B cell (primary cell): Measurements from ENCODE around the gene LCE2B. TPM values are rescaled to one million over a fixed set of nuclear protein-coding genes. Genes with fewer than 3 reads are reported as not detected.
"Not testable (repeated sequence)": the region's sequence is repeated elsewhere in the genome, so short reads cannot be mapped to it uniquely, and the experiment has no call there.

ENCODE experiments used
- ATAC-seq: fragments of 200-7000 bp; cut with Tn5 transposase; one replicate; pipeline ENCODE4 v1.10.0; 2021; ENCODE audit warnings: low read depth, mild to moderate bottlenecking, moderate number of reproducible peaks, moderate library complexity
- CTCF ChIA-PET: fragments of 350-600 bp; sonication (Branson Sonifier 250); formaldehyde crosslinking; loops from one replicate; lab custom pipeline; 2021; ENCODE audit warnings: antibody characterized with exemption, inconsistent platforms; lab: Charles Lee
- POLR2A ChIA-PET: fragments of 350-600 bp; sonication (Branson Sonifier 250); formaldehyde crosslinking; loops from one replicate; lab custom pipeline; 2021; ENCODE audit warnings: antibody characterized with exemption; lab: Charles Lee
- DNase-seq: peaks from one replicate; pipeline ENCODE4 v3.0.0; 2013
- H2AFZ ChIP-seq: 2 replicates; pipeline ENCODE4 v1.6.1; 2012; ENCODE audit warnings: mild to moderate bottlenecking, low read depth, low read length; ENCODE audit not compliant: insufficient read depth, poor library complexity, severe bottlenecking
- H3K27ac ChIP-seq, 2 donors: 1 replicate in 1 of 2; 2 replicates in 1 of 2; pipeline ENCODE4 v1.5.1; 2012 to 2013; ENCODE audit warnings: low read length in 2 of 2, mild to moderate bottlenecking in 2 of 2, moderate library complexity in 1 of 2
- H3K27me3 ChIP-seq, 4 experiments: fragments of 200-600 bp in 1 of 4; sonication (generic) in 1 of 4; replicated peaks in 1 of 4; 1 replicate in 2 of 4; 2 replicates in 2 of 4; pipeline versions ENCODE4 v1.6.1 to v1.7.0; 2013 to 2016; ENCODE audit warnings: low read length in 3 of 4, mild to moderate bottlenecking in 2 of 4, mixed read lengths in 1 of 4, moderate library complexity in 1 of 4; ENCODE audit not compliant: insufficient read depth in 4 of 4, control insufficient read depth in 3 of 4; ENCODE audit errors: control extremely low read depth in 1 of 4
- H3K36me3 ChIP-seq, 2 experiments: replicated peaks in 1 of 2; 1 replicate in 1 of 2; 2 replicates in 1 of 2; pipeline versions ENCODE4 v1.6.1 to v1.7.1; 2013; ENCODE audit warnings: low read length in 1 of 2; ENCODE audit not compliant: insufficient read depth in 2 of 2, control insufficient read depth in 1 of 2; ENCODE audit errors: control extremely low read depth in 1 of 2, extremely low read depth in 1 of 2
- H3K4me1 ChIP-seq, 2 donors: fragments of 200-600 bp in 1 of 2; sonication (generic) in 1 of 2; 1 replicate in 1 of 2; 2 replicates in 1 of 2; pipeline versions ENCODE4 v1.5.1 to v1.6.1; 2013 to 2017; ENCODE audit warnings: low read length in 2 of 2; ENCODE audit not compliant: control insufficient read depth in 2 of 2, insufficient read depth in 2 of 2
- H3K4me2 ChIP-seq: replicated peaks from 2 replicates; pipeline ENCODE3; 2012; ENCODE audit warnings: mild to moderate bottlenecking, low read depth, low read length; ENCODE audit not compliant: poor library complexity, severe bottlenecking
- H3K4me3 ChIP-seq, 5 experiments: fragments of 200-600 bp in 1 of 5; sonication (generic) in 1 of 5; 1 replicate in 3 of 5; 2 replicates in 2 of 5; pipeline versions ENCODE4 v1.5.1 to v1.7.0; 2011 to 2016; ENCODE audit warnings: low read length in 4 of 5, mild to moderate bottlenecking in 4 of 5, low read depth in 2 of 5, control low read depth in 1 of 5, moderate library complexity in 1 of 5; ENCODE audit not compliant: insufficient read depth in 1 of 5; ENCODE audit errors: control extremely low read depth in 1 of 5, extremely low read depth in 1 of 5
- H3K79me2 ChIP-seq: fragments of 200-600 bp; sonication (generic); one replicate; pipeline ENCODE4 v1.6.0; 2016; ENCODE audit warnings: low read length; ENCODE audit not compliant: control insufficient read depth, insufficient read depth
- H3K9ac ChIP-seq: fragments of 200-600 bp; sonication (generic); 2 replicates; pipeline ENCODE4 v1.6.1; 2017; ENCODE audit warnings: mild to moderate bottlenecking, low read length, moderate library complexity
- H3K9me3 ChIP-seq, 3 donors: one replicate each; pipeline versions ENCODE4 v1.6.1 to v1.7.1; 2013; ENCODE audit warnings: low read length in 2 of 3; ENCODE audit not compliant: control insufficient read depth in 2 of 3, insufficient read depth in 1 of 3; ENCODE audit errors: control extremely low read depth in 1 of 3
- H4K20me1 ChIP-seq: 2 replicates; pipeline ENCODE4 v1.6.0; 2012; ENCODE audit warnings: mild to moderate bottlenecking, low read length; ENCODE audit not compliant: insufficient read depth, control insufficient read depth, poor library complexity, severe bottlenecking
- H3K27ac Mint-ChIP-seq: one replicate; pipeline ENCODE4 v1.8.0; 2021; ENCODE audit warnings: mixed read lengths
- H3K27me3 Mint-ChIP-seq: one replicate; pipeline ENCODE4 v1.8.0; 2021; ENCODE audit warnings: mixed read lengths
- H3K4me1 Mint-ChIP-seq: one replicate; pipeline ENCODE4 v1.8.0; 2021; ENCODE audit warnings: mixed read lengths
- H3K4me3 Mint-ChIP-seq: one replicate; pipeline ENCODE4 v1.8.0; 2021; ENCODE audit warnings: mixed read lengths
- H3K9me3 Mint-ChIP-seq: one replicate; pipeline ENCODE4 v1.8.0; 2022; ENCODE audit warnings: mixed read lengths; ENCODE audit not compliant: insufficient read depth
- EZH2 ChIP-seq: IDR thresholded peaks from 2 replicates; pipeline ENCODE4 v1.6.1; 2012; ENCODE audit warnings: borderline replicate concordance, low read depth, mild to moderate bottlenecking, moderate library complexity, low read length; ENCODE audit not compliant: insufficient read depth, poor library complexity, severe bottlenecking
- WGBS: methylation state at CpG from one replicate; pipeline ENCODE4 v1.1.5; 2013; ENCODE audit warnings: missing lambda C conversion rate; ENCODE audit not compliant: insufficient coverage; 5-methylcytosine and 5-hydroxymethylcytosine counted together
- intact Hi-C: fragments of 100-400 bp; cut with micrococcal nuclease; formaldehyde crosslinking; loops from one replicate; pipeline ENCODE4 v1.10.0; 2022
- polyA plus RNA-seq: library from polyadenylated mRNA; depleted of rRNA; stranded (reverse); fragments of >200 nt; gene quantifications from 2 replicates; pipeline ENCODE4 v1.2.3, GENCODE V29; 2012
- total RNA-seq, 2 donors: library from RNA; stranded (reverse); fragments of 120-200 nt in 1 of 2; gene quantifications; 1 replicate in 1 of 2; 2 replicates in 1 of 2; pipeline versions ENCODE4 v1.2.3 to v1.2.4, GENCODE V29; 2013 to 2022
- TF ChIP-seq, protein P1 (sequence below): fragments of 200-600 bp; IDR thresholded peaks from one replicate; pipeline ENCODE4 v1.8.0; 2022; ENCODE audit warnings: antibody characterized with exemption, mild to moderate bottlenecking

LCE2B gene
- total and polyA plus RNA-seq, 2 donors (not counting 1 experiment from before 2014, with no cell fraction given) = not detected

GRCh38 chr1:152667648-152668047 is 18.3 kb upstream of the LCE2B start:
- DNase-seq (no peak), ATAC-seq (no peak)
- no peaks in the 10 kb centered on the region for H3K4me1 ChIP-seq
- Mint-ChIP-seq H3K4me3 (no peak overlapping the region), H3K27me3 (peaks cover 20% of the 10 kb centered on the region), H3K27ac (no peak overlapping the region), H3K4me1 (no peaks in the 10 kb centered on the region), H3K9me3 (no peaks in the 10 kb centered on the region)
- intact Hi-C loops = no loop called here
- no peak overlapping the region for H3K4me3 ChIP-seq
- H3K27me3 ChIP-seq = peaks cover 0 to 3% (median 0%) of the 10 kb centered on the region in 4 experiments
- H4K20me1 ChIP-seq = no peaks in the 10 kb centered on the region
- 89% methylated on average over 4 of the region's 5 CpGs for WGBS
- TF ChIP-seq EZH2 = no peak
- TF ChIP-seq, protein P1, sequence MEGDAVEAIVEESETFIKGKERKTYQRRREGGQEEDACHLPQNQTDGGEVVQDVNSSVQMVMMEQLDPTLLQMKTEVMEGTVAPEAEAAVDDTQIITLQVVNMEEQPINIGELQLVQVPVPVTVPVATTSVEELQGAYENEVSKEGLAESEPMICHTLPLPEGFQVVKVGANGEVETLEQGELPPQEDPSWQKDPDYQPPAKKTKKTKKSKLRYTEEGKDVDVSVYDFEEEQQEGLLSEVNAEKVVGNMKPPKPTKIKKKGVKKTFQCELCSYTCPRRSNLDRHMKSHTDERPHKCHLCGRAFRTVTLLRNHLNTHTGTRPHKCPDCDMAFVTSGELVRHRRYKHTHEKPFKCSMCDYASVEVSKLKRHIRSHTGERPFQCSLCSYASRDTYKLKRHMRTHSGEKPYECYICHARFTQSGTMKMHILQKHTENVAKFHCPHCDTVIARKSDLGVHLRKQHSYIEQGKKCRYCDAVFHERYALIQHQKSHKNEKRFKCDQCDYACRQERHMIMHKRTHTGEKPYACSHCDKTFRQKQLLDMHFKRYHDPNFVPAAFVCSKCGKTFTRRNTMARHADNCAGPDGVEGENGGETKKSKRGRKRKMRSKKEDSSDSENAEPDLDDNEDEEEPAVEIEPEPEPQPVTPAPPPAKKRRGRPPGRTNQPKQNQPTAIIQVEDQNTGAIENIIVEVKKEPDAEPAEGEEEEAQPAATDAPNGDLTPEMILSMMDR = no peak
- H3K9ac ChIP-seq = no peak overlapping the region
- ChIA-PET POLR2A (no interaction called here), CTCF (no interaction called here)
- no peak overlapping the region for H3K4me2 ChIP-seq
- no peak overlapping the region for H3K27ac ChIP-seq
- H3K9me3 ChIP-seq = no peaks in the 10 kb centered on the region
- no peaks in the 10 kb centered on the region for H3K79me2 ChIP-seq
- H3K36me3 ChIP-seq = no peaks in the 10 kb centered on the region
- H2AFZ ChIP-seq = no peak overlapping the region

GRCh38 chr1:152673016-152673415 is 12.9 kb upstream of the LCE2B start:
- ATAC-seq (no peak), DNase-seq (no peak)
- H3K27ac ChIP-seq = no peak overlapping the region
- H3K4me2 ChIP-seq = no peak overlapping the region
- H4K20me1 ChIP-seq = no peaks in the 10 kb centered on the region
- WGBS = no CpG with 5 or more reads among the region's 2 CpGs
- Mint-ChIP-seq H3K27me3 (peaks cover 15% of the 10 kb centered on the region), H3K4me1 (no peaks in the 10 kb centered on the region), H3K9me3 (no peaks in the 10 kb centered on the region), H3K27ac (no peak overlapping the region), H3K4me3 (no peak overlapping the region)
- no peak overlapping the region for H3K9ac ChIP-seq
- H3K9me3 ChIP-seq = no peaks in the 10 kb centered on the region
- no peaks in the 10 kb centered on the region for H3K27me3 ChIP-seq
- H3K4me3 ChIP-seq = no peak overlapping the region
- H3K36me3 ChIP-seq = no peaks in the 10 kb centered on the region
- H2AFZ ChIP-seq = no peak overlapping the region
- ChIA-PET CTCF (no interaction called here), POLR2A (no interaction called here)
- H3K4me1 ChIP-seq = no peaks in the 10 kb centered on the region
- no peaks in the 10 kb centered on the region for H3K79me2 ChIP-seq
- TF ChIP-seq, protein P1 = no peak
- no peak for TF ChIP-seq EZH2
- intact Hi-C loops = no loop called here

- H3K9me3 Mint-ChIP-seq, H3K4me1 ChIP-seq, H3K27ac Mint-ChIP-seq, CTCF ChIA-PET, H3K79me2 ChIP-seq, H3K4me2 ChIP-seq, H3K36me3 ChIP-seq, H3K9me3 ChIP-seq, POLR2A ChIA-PET, DNase-seq, H3K4me1 Mint-ChIP-seq, ATAC-seq, intact Hi-C loops, H2AFZ ChIP-seq, H3K27me3 ChIP-seq, H3K27ac ChIP-seq, H4K20me1 ChIP-seq, H3K4me3 ChIP-seq, H3K9ac ChIP-seq, H3K4me3 Mint-ChIP-seq: not testable (repeated sequence)
- peaks cover 24% of the 10 kb centered on the region for H3K27me3 Mint-ChIP-seq
- no CpG with 5 or more reads among the region's 3 CpGs for WGBS
Measured at GRCh38 chr1:152674983-152675382, 10.9 kb upstream of the LCE2B start, which contains the start of gene LCE2C. Gene LCE2C, plus strand, starts transcription at chr1:152675279. Its CDS starts 737 bp downstream, at chr1:152676016.
